ENCODE measurements around the gene PMEPA1.

Gene PMEPA1

GRCh38 chr20:57676589-57677583 is 32.9 kb downstream of the PMEPA1 start:
- no peak for DNase-seq

- no peak for DNase-seq
Observed at GRCh38 chr20:57675773-57676172, 34.0 kb downstream of the PMEPA1 start.

DNA sequence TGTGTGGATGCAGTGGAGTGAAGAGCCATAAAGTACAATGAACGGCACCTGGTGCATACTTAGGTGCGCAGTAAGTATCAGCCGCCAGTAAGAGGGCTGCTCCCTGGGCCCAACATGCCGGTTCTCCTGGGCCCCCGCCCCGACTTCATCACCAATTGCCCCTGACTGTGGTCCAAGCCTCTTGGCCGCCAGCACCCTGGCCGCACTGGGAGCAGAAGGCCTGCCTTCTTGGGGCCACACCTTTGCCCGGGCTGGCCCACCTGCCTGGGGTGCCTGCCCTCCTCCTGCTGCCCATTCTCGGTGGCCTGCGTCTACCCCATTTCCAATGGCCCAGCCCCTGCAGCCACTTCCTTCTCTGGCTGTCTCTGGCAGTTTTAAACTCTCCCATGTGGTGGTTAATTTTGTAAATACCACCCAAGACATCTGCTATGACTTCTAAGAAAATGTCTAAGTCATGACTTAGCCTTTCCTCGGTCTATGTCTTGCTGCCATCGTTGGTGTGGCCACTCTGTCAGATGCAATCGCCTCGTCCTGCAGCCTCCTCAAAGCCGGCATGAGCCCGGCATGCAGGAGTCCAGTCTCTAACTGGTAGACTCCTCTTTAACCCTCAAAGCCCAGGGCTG is 36.8 kb downstream of the PMEPA1 start:
- DNase-seq = no peak

- peak; percentile 14 for DNase-seq
Observed at GRCh38 chr20:57672164-57672563, 37.7 kb downstream of the PMEPA1 start.

GRCh38 chr20:57671662-57672061 is 38.2 kb downstream of the PMEPA1 start:
- DNase-seq = no peak

GRCh38 chr20:57671072-57671391 is 38.8 kb downstream of the PMEPA1 start:
- no peak for DNase-seq

GRCh38 chr20:57670288-57671071 is 39.3 kb downstream of the PMEPA1 start:
- DNase-seq = no peak

- DNase-seq = no peak
Observed at GRCh38 chr20:57669632-57670031, 40.2 kb downstream of the PMEPA1 start.

DNA sequence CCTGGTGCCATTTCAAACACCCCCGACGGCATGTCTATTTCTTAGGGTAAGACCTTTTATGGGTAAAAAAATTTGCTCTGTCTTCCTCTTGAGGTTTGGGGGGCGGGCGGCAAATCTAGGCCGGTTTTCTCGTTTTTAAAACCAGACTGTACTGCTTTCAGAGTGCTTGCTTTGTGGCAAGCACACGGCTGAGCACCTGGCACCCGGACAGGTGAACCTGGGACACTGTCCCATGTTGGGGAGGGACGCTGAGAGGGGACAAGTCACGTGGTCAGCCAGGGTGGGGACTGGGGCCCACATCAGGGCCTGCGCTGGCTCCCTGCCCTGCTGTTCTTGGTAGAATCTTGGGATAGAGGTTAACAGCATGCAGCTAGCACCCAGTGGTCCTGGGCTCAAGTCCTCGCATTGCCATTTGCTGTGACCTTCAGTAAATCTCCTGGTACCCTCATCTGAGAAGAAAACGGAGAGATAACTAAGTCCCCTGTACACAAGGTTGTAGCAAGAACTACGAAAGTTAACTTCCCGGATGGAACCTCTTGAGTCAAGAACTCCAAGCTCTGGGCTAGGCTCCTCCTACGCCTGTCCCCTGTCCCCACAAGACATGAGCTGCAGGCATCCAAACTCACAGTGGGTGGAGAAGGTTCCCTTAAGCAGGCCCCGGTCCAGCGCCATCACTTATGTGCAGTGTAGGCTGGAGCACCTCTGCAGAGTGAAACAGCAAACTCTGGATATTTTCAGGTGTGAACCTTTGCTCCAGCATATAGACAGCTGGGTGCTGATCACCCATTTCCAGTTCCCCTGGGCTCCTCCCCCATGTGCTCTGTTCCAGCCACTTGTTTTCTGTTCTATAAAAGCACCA is 41.7 kb downstream of the PMEPA1 start:
- no peak for DNase-seq

- DNase-seq = no peak
Observed at GRCh38 chr20:57667388-57667787, 42.4 kb downstream of the PMEPA1 start.

GRCh38 chr20:57666834-57667157 is 43.0 kb downstream of the PMEPA1 start:
- DNase-seq = no peak

- DNase-seq = no peak
Observed at GRCh38 chr20:57666106-57666833, 43.5 kb downstream of the PMEPA1 start.

GRCh38 chr20:57665589-57665971 is 44.2 kb downstream of the PMEPA1 start:
- DNase-seq = no peak

- DNase-seq = no peak
Observed at GRCh38 chr20:57664924-57665588, 44.8 kb downstream of the PMEPA1 start.

GRCh38 chr20:57664476-57664875 is 45.3 kb downstream of the PMEPA1 start:
- no peak for DNase-seq

DNA sequence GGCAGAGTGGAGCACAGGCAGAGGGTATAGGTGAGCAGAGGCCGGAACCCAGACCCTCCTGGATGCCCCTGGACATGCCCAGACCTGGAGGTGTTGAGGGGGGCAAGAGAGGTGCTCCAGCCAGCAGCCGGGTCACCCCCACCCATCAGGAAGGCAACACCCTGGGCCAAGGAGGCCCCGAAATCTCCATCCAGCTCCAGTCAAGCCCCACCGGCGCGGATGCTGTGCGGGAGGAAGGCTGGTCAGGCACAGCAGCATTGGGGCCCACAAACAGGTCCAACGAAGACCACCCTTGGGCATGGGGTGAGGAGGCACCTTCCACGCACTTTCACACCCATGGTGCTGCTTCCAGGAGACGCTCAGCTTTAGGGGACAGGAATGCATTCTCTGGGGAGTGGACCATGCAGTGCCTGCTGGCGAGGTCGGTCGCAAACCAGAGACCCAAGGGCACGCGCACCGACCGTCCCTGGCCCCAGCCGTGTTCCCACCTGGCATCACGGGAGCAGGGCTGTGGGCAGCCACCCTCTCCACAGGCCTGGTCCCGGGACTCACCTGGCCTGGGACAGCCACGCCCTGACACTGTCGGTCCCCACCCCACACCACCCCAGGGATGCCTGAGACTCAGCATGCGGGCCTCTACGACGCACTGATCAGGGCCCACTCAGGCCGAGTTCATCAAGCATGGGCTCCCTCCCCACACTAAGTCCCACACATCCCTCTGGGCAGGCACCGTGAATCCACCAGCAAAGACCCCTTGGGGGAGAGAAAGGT is 45.9 kb downstream of the PMEPA1 start:
- no peak for DNase-seq

GRCh38 chr20:57663241-57663640 is 46.6 kb downstream of the PMEPA1 start:
- DNase-seq = no peak

- DNase-seq = no peak
Observed at GRCh38 chr20:57662456-57663240, 47.2 kb downstream of the PMEPA1 start.

DNA sequence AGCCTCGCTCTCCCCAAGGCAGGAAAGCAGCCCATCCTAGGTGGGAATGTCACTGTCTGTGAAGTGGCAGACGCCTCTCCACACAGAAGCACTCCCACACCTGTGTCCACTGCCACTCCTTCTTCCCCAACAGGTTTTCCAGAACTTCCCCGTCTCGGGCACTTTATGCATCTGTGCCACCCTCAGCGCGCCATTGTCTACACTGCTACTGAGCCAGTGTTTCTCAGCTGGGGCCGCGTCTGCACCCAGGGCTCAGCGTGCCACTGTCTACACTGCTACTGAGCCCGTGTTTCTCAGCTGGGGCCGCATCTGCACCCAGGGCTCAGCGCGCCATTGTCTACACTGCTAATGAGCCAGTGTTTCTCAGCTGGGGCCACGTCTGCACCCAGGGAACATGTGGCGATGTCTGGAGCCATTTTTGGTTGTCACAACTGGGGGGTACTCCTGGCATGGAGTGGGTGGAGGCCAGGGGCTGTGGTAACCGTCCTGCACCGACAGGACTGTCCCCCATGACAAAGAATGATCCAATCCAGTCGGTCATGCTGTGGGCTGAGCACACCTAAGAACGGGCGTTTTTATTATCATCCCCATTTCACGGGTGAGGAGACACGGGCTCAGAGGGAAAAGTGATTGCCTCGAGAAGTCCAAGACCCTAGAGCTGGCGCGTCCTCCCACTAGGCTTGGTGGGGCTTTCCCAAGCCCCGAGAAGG is 47.9 kb downstream of the PMEPA1 start:
- DNase-seq = no peak
